Peyer's patch (tissue), 4 donors: ENCODE data around the gene RNF146. TPM values are rescaled to one million over a fixed set of nuclear protein-coding genes. Genes with fewer than 3 reads are reported as not detected.
"Not testable (repeated sequence)": the region's sequence is repeated elsewhere in the genome, so short reads cannot be mapped to it uniquely, and the experiment has no call there.

ENCODE experiments used
- DNase-seq, 3 donors: peaks; one replicate each; pipeline ENCODE4 v3.0.0-alpha.2; 2017 to 2019
- H3K27ac ChIP-seq, 4 donors: fragments of 200-600 bp; sonication (generic); one replicate each; pipeline ENCODE4 v1.5.1; 2016 to 2019
- H3K27me3 ChIP-seq, 2 donors: fragments of 200-600 bp; sonication (generic); one replicate each; pipeline ENCODE4 v1.5.1; 2019
- H3K36me3 ChIP-seq, 3 donors: fragments of 200-600 bp; sonication (generic); one replicate each; pipeline ENCODE4 v1.5.1; 2016 to 2019
- H3K4me1 ChIP-seq, 4 donors: fragments of 200-600 bp; sonication (generic); one replicate each; pipeline ENCODE4 v1.5.1; 2016 to 2019
- H3K4me3 ChIP-seq, 4 donors: fragments of 200-600 bp; sonication (generic); 1 replicate in 3 of 4; 2 replicates in 1 of 4; pipeline ENCODE4 v1.5.1; 2016 to 2019; ENCODE audit warnings: mild to moderate bottlenecking in 1 of 4
- H3K9me3 ChIP-seq, 4 donors: fragments of 200-600 bp; sonication (generic); one replicate each; pipeline ENCODE4 v1.5.1; 2016 to 2019; ENCODE audit warnings: mild to moderate bottlenecking in 1 of 4
- CTCF ChIP-seq, 6 experiments: fragments of 450-650 bp in 4 of 6; fragments of 200-600 bp in 2 of 6; sonication (generic) in 1 of 6; IDR thresholded peaks; one replicate each; pipeline ENCODE4 v1.5.1; 2017 to 2019; ENCODE audit warnings: antibody characterized with exemption in 6 of 6, mild to moderate bottlenecking in 3 of 6, moderate library complexity in 1 of 6
- POLR2A ChIP-seq, 2 donors: fragments of 450-650 bp; IDR thresholded peaks; one replicate each; pipeline ENCODE4 v1.5.1; 2017; ENCODE audit warnings: antibody characterized with exemption in 2 of 2, mild to moderate bottlenecking in 2 of 2, moderate library complexity in 2 of 2
- total RNA-seq, 4 donors: library from RNA; depleted of rRNA; stranded (reverse); fragments of >200 nt; gene quantifications; one replicate each; pipeline ENCODE4 v1.1.0, GENCODE V29; 2016

The RNF146 gene
- total RNA-seq, 4 donors from 2014 or later: 21.5 to 87.5 (median 37.7) TPM

GRCh38 chr6:127305741-127306140, 39.1 kb downstream of the RNF146 start:
- Histone ChIP-seq H3K27me3 (no peaks in the 10 kb centered on the region), H3K27ac (no peak overlapping the region), H3K4me1 (peaks cover 0 to 7% (median 0%) of the 10 kb centered on the region in 4 donors), H3K4me3 (no peak overlapping the region), H3K36me3 (peaks cover 0 to 5% (median 0%) of the 10 kb centered on the region in 3 donors), H3K9me3 (no peaks in the 10 kb centered on the region)
- DNase-seq: no peak
- no peak for TF ChIP-seq POLR2A (IDR thresholded peaks at IDR 0.05)
- no peak for TF ChIP-seq CTCF (IDR thresholded peaks at IDR 0.05)

GRCh38 chr6:127317388-127318128, 50.9 kb downstream of the RNF146 start:
- Histone ChIP-seq H3K27me3 (no peaks in the 10 kb centered on the region), H3K4me1 (no peaks in the 10 kb centered on the region), H3K27ac (no peak overlapping the region), H3K36me3 (peaks cover 0 to 27% (median 0%) of the 10 kb centered on the region in 3 donors), H3K4me3 (no peak overlapping the region), H3K9me3 (no peaks in the 10 kb centered on the region)
- no peak for DNase-seq
- TF ChIP-seq CTCF (IDR thresholded peaks at IDR 0.05): no peak
- no peak for TF ChIP-seq POLR2A (IDR thresholded peaks at IDR 0.05)

DNA sequence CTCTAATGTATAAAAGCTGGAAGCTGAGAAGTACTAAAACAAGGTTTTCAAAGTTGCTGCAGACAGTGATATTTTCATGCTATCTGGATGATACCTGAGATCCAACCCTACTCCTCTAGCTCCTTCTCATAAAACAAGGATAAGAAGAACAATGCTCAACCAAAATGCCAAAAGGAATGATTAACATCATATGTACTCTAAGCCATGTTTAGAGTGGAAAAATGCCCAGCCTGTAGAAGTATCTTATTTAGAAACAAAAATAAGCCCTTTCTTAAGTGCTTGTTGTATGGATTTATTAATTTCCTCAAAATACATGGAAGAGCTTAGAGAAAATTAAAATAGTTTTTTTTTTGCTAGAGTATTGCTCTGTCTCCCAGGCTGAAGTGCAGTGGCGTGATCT, 53.0 kb downstream of the RNF146 start:
- no peak for DNase-seq
- no peak overlapping the region for H3K27ac ChIP-seq
- H3K4me3 ChIP-seq: no peak overlapping the region
- H3K27me3 ChIP-seq: no peaks in the 10 kb centered on the region
- no peaks in the 10 kb centered on the region for H3K9me3 ChIP-seq
- TF ChIP-seq POLR2A (IDR thresholded peaks at IDR 0.05): no peak
- no peak for TF ChIP-seq CTCF (IDR thresholded peaks at IDR 0.05)
- peaks cover 0 to 10% (median 0%) of the 10 kb centered on the region in 3 donors for H3K36me3 ChIP-seq
- no peaks in the 10 kb centered on the region for H3K4me1 ChIP-seq

- no peaks in the 10 kb centered on the region for H3K9me3 ChIP-seq
- H3K4me3 ChIP-seq: no peak overlapping the region
- no peak overlapping the region for H3K27ac ChIP-seq
- H3K4me1 ChIP-seq: no peaks in the 10 kb centered on the region
- peaks cover 0 to 24% (median 0%) of the 10 kb centered on the region in 3 donors for H3K36me3 ChIP-seq
- no peaks in the 10 kb centered on the region for H3K27me3 ChIP-seq
- TF ChIP-seq CTCF (IDR thresholded peaks at IDR 0.05) (no peak), POLR2A (IDR thresholded peaks at IDR 0.05) (no peak)
- DNase-seq: no peak
These were observed 61.5 kb downstream of the RNF146 start for GRCh38 chr6:127328043-127328609.

GRCh38 chr6:127331256-127331655, 64.6 kb downstream of the RNF146 start:
- not testable (repeated sequence) for H3K27me3 ChIP-seq, H3K27ac ChIP-seq, H3K9me3 ChIP-seq

DNA sequence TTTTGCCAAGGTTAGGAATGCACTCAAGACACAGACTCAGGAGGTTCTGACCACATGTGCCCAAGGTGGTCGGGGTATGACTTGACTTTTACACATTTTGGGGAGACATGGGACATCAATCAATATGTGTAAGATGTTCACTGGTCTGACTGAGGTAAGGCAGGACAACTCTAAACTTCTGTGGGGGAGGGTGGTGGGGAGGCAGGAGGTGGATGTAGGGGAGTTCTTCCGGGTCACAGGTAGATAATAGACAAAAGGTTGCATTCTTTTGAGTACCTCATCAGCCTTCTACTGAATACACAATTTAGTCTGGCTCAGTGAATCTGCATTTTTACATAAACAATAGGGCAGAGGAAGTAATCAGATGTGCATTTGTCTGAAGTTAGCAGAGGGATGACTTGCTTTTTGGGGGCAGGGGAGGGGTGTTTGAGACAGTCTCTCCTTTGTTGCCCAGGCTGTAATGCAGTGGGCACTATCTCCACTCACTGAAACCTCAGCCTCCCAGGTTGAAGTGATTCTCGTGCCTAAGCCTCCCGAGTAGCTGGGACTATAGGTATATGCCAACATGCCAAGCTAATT, 65.8 kb downstream of the RNF146 start:
- Histone ChIP-seq H3K27ac (no peak overlapping the region), H3K4me3 (no peak overlapping the region), H3K4me1 (no peaks in the 10 kb centered on the region), H3K9me3 (no peaks in the 10 kb centered on the region), H3K27me3 (no peaks in the 10 kb centered on the region), H3K36me3 (no peaks in the 10 kb centered on the region)
- TF ChIP-seq CTCF (IDR thresholded peaks at IDR 0.05): no peak
- TF ChIP-seq POLR2A (IDR thresholded peaks at IDR 0.05): no peak
- DNase-seq: no peak

More at GRCh38 chr6:127331256-127331655, 64.6 kb downstream of the RNF146 start:
- not testable (repeated sequence) for DNase-seq, H3K36me3 ChIP-seq, H3K4me1 ChIP-seq, H3K4me3 ChIP-seq
